Measurements from ENCODE around the gene PTPN4. TPM values are rescaled to one million over a fixed set of nuclear protein-coding genes. Genes with fewer than 3 reads are reported as not detected.

The PTPN4 gene
- total and polyA plus RNA-seq, 2 of the 13 experiments (the other 11 are each of a cell fraction or from before 2014, with no cell fraction given) = 20.3 to 34.6 TPM

GRCh38 chr2:119794237-119794636 is 34.5 kb downstream of the PTPN4 start:
- peak; percentile 27; the same call in 1 of the 2 replicates for TF ChIP-seq ZNF687 (CRISPR knock-in tag; IDR thresholded peaks at IDR 0.05)
- TF ChIP-seq PBX3 (CRISPR knock-in tag; IDR thresholded peaks at IDR 0.05; ENCODE audit: borderline replicate concordance) = no peak
- no peak overlapping the region for H3K4me2 ChIP-seq (ENCODE audit: low read depth, low read length)
- 94% methylated on average over 8 of the region's 9 CpGs for WGBS (ENCODE audit: low lambda C conversion rate)
- no TSS peak for BruUV-seq (replicated peaks)
- no peak overlapping the region for H3K9ac ChIP-seq (ENCODE audit: insufficient read depth, low read depth, low read length)
- ChIA-PET POLR2A (no interaction called here), CTCF (ENCODE audit: low intra/inter-chr PET ratio, low total read pairs) (no interaction called here)
- ATAC-seq (peak; percentile 30; the same call in 2 of the 3 replicates), DNase-seq (ENCODE audit: low spot score) (no peak), FAIRE-seq (no peak)
- intact Hi-C loops (cut with micrococcal nuclease; ENCODE audit: unreplicated experiment) = no loop called here
- no peaks in the 10 kb centered on the region for H3K4me1 ChIP-seq (ENCODE audit: insufficient read depth, low read length)
- H2AFZ ChIP-seq (ENCODE audit: low read length) = no peak overlapping the region
- peaks cover 4% of the 10 kb centered on the region for H4K20me1 ChIP-seq (ENCODE audit: insufficient read depth, low read length)
- in situ Hi-C loops (cut with HindIII; ENCODE audit: extremely low pct_ligation_motif_present, low pct_unique_long_range_greater_than_20kb) = no loop called here
- H3K27ac ChIP-seq (ENCODE audit: extremely low read length, insufficient read depth, low read length) = no peak overlapping the region
- H3K4me3 ChIP-seq (replicated peaks in 1 of 3; ENCODE audit: insufficient read depth in 1 of 3, low read depth in 2 of 3, low read length in 3 of 3) = no peak overlapping the region
- H3K36me3 ChIP-seq (replicated peaks in 1 of 2; ENCODE audit: control insufficient read depth in 1 of 2, insufficient read depth in 2 of 2, low read length in 2 of 2) = no peaks in the 10 kb centered on the region; a peak in 1 of 5 replicates
- peaks cover 68% of the 10 kb centered on the region for H3K79me2 ChIP-seq (ENCODE audit: insufficient read depth, low read length)
- H3K9me3 ChIP-seq (ENCODE audit: low read length) = no peaks in the 10 kb centered on the region
- H3K27me3 ChIP-seq (ENCODE audit: control insufficient read depth in 1 of 2, insufficient read depth in 2 of 2, low read length in 2 of 2) = no peaks in the 10 kb centered on the region

Data from HepG2 (cell line).